Measurements from ENCODE around the gene MACROD1. TPM values are rescaled to one million over a fixed set of nuclear protein-coding genes. Genes with fewer than 3 reads are reported as not detected.

The MACROD1 gene
- total and polyA plus RNA-seq, 10 donors = 5.1 to 20.3 (median 7.8) TPM

DNA sequence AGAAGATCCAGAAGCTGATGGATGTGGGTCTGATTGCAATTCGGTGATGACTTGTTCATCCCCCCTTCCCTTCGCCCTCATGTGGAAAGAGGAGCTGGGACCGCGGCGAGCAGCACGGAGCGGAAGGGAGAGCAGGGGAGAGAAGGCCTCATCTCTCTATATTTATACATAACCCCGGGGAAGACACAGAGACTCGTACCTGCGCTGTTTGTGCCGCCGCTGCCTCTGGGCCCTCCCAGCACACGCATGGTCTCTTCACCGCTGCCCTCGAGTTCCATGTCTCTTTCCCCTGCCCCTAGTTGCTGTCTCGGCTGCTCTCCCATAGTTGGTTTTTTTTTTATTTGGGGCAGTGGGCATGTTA is 38.1 kb upstream of the MACROD1 start:
- H3K4me3 ChIP-seq = no peak overlapping the region
- intact Hi-C loops (cut with DNase I; ENCODE audit: low total_unique reads) = loop anchor here (5.0 kb wide), 1 partner anchor 98 kb away; the partner anchor contains the start of gene CATSPERZ
- DNase-seq = no peak
- TF ChIP-seq POLR2AphosphoS5 (IDR thresholded peaks at IDR 0.05) (no peak), POLR2A (IDR thresholded peaks at IDR 0.05) (no peak)
- TF ChIP-seq, protein P1, sequence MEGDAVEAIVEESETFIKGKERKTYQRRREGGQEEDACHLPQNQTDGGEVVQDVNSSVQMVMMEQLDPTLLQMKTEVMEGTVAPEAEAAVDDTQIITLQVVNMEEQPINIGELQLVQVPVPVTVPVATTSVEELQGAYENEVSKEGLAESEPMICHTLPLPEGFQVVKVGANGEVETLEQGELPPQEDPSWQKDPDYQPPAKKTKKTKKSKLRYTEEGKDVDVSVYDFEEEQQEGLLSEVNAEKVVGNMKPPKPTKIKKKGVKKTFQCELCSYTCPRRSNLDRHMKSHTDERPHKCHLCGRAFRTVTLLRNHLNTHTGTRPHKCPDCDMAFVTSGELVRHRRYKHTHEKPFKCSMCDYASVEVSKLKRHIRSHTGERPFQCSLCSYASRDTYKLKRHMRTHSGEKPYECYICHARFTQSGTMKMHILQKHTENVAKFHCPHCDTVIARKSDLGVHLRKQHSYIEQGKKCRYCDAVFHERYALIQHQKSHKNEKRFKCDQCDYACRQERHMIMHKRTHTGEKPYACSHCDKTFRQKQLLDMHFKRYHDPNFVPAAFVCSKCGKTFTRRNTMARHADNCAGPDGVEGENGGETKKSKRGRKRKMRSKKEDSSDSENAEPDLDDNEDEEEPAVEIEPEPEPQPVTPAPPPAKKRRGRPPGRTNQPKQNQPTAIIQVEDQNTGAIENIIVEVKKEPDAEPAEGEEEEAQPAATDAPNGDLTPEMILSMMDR (IDR thresholded peaks at IDR 0.05 in 8 of 11, conservative IDR thresholded peaks at IDR 0.05 in 3 of 11) = no peak
- no peaks in the 10 kb centered on the region for H3K9me3 ChIP-seq
- H3K36me3 ChIP-seq = peaks cover 0 to 66% (median 51%) of the 10 kb centered on the region in 6 donors
- H3K4me1 ChIP-seq = peaks cover 32 to 55% (median 47%) of the 10 kb centered on the region in 6 donors
- no peaks in the 10 kb centered on the region for H3K27me3 ChIP-seq (replicated peaks in 1 of 7)
- 85 to 92% (median 86%) methylated on average over 13 to 16 of the region's 16 CpGs for WGBS, 5 donors
- peak overlapping the region in 4 of 8 donors; percentile 93 to 99 (median 96) for H3K27ac ChIP-seq

DNA sequence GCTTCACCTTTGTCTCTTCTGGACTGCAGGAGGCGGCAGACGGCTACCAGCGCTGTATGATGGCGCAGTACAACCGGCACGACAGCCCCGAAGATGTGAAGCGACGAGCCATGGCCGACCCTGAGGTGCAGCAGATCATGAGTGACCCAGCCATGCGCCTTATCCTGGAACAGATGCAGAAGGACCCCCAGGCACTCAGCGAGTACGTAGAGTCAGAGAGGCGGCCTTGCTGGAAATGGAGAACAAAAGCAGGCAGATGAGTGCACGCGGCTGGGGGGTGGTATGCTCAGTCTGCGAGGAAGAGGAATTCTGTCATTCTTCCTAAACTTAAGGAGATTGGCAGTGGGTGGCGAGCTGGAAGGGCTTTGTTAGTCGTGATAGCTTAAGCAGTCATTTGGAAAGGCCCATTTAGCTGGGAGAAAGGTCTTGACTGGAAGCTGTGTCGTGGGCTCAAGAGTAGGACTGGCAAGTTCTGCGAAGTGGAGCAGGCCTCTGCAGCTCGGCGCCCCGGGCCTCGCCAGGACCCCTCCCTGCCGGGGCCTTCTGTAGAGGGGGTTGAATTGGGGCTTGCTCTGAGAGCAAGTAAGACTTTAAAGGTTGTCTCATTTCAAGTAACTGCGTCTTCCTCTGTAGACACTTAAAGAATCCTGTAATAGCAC is 37.6 kb upstream of the MACROD1 start:
- Histone ChIP-seq H3K4me3 (no peak overlapping the region), H3K4me1 (peaks cover 28 to 50% (median 42%) of the 10 kb centered on the region in 6 donors), H3K27ac (peak overlapping the region in 1 of 8 donors; percentile 99), H3K27me3 (replicated peaks in 1 of 7) (no peaks in the 10 kb centered on the region), H3K36me3 (peaks cover 0 to 66% (median 56%) of the 10 kb centered on the region in 6 donors), H3K9me3 (no peaks in the 10 kb centered on the region)
- WGBS, 5 donors = 93 to 96% (median 93%) methylated on average over 27 of the region's 27 CpGs
- intact Hi-C loops (cut with DNase I; ENCODE audit: low total_unique reads) = loop anchor here (5.0 kb wide), 1 partner anchor 99 kb away; the partner anchor contains the start of gene CATSPERZ
- peak in 1 of 3 donors; percentile 32 for TF ChIP-seq POLR2AphosphoS5 (IDR thresholded peaks at IDR 0.05)
- TF ChIP-seq, protein P1 (IDR thresholded peaks at IDR 0.05 in 8 of 11, conservative IDR thresholded peaks at IDR 0.05 in 3 of 11) = no peak
- no peak for DNase-seq

DNA sequence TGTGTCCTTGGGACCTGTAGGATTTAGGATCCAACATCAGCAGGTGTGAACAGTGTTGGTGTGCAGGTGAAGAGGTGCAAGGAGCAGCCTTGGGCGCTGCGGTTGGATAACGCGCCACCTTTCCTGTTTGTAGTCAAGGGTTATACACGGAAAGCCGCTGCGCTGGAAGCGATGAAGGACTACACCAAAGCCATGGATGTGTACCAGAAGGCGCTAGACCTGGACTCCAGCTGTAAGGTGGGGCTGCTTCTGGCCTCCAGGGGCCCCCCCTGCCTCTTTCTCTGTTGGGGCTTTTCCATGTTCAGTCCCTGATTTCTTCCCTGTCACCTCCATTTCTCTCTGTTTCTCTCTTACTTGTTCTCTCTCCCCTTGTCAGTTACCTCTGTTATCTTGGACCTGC is 37.1 kb upstream of the MACROD1 start:
- peaks cover 22 to 44% (median 36%) of the 10 kb centered on the region in 6 donors for H3K4me1 ChIP-seq
- H3K4me3 ChIP-seq = no peak overlapping the region
- 88 to 96% (median 94%) methylated on average over 9 of the region's 9 CpGs for WGBS, 5 donors
- DNase-seq = no peak
- no peaks in the 10 kb centered on the region for H3K27me3 ChIP-seq (replicated peaks in 1 of 7)
- H3K27ac ChIP-seq = no peak overlapping the region
- H3K9me3 ChIP-seq = no peaks in the 10 kb centered on the region
- intact Hi-C loops (cut with DNase I; ENCODE audit: low total_unique reads) = loop anchor here (5.0 kb wide), 1 partner anchor 99 kb away; the partner anchor contains the start of gene CATSPERZ
- peaks cover 0 to 66% (median 62%) of the 10 kb centered on the region in 6 donors for H3K36me3 ChIP-seq
- TF ChIP-seq POLR2AphosphoS5 (IDR thresholded peaks at IDR 0.05) = no peak
- TF ChIP-seq, protein P1 (IDR thresholded peaks at IDR 0.05 in 8 of 11, conservative IDR thresholded peaks at IDR 0.05 in 3 of 11) = no peak
- no peak for TF ChIP-seq POLR2A (IDR thresholded peaks at IDR 0.05)

DNA sequence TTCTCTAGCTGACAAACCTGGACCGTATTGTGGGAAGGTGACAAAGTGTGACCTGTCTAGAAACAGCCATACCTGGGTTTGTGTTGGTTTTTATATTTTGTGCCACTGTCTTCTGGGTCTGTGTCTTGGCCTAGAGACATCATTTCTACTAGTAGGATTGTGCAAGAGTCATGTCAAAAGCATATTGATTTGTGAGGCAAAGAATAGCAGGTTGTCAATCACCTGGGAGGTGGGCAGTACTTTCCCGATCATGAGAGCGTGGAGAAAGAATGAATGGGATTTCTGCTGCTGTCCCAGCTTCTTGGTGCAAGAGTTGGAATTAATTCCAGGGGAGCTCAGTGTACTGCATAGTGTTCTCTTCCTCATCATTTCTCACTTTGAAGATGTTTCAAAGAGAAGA is 35.6 kb upstream of the MACROD1 start:
- peaks cover 0 to 80% (median 76%) of the 10 kb centered on the region in 6 donors for H3K36me3 ChIP-seq
- H3K4me3 ChIP-seq = no peak overlapping the region
- no peak overlapping the region for H3K27ac ChIP-seq
- peaks cover 21 to 30% (median 27%) of the 10 kb centered on the region in 6 donors for H3K4me1 ChIP-seq
- H3K27me3 ChIP-seq (replicated peaks in 1 of 7) = no peaks in the 10 kb centered on the region
- no peaks in the 10 kb centered on the region for H3K9me3 ChIP-seq
- intact Hi-C loops (cut with DNase I; ENCODE audit: low total_unique reads) = loop anchor here (5.0 kb wide), 1 partner anchor 101 kb away; the partner anchor contains the start of gene CATSPERZ
- DNase-seq = no peak
- TF ChIP-seq POLR2A (IDR thresholded peaks at IDR 0.05) = no peak
- TF ChIP-seq, protein P1 (IDR thresholded peaks at IDR 0.05 in 8 of 11, conservative IDR thresholded peaks at IDR 0.05 in 3 of 11) = no peak
- no peak for TF ChIP-seq POLR2AphosphoS5 (IDR thresholded peaks at IDR 0.05)
- WGBS, 5 donors = 77 to 96% (median 86%) methylated on average over 3 of the region's 3 CpGs

Data from spleen (tissue), 11 donors.